ENCODE measurements around the gene CDT1.

The CDT1 gene

GRCh38 chr16:88761830-88762229 lies 41.8 kb upstream of the CDT1 start:
- H3K9me3 ChIP-seq (replicated peaks; ENCODE audit: low read length): no peaks in the 10 kb centered on the region
- peaks cover 49% of the 10 kb centered on the region for H3K4me1 ChIP-seq (ENCODE audit: control insufficient read depth, insufficient read depth, low read length)
- H3K9ac ChIP-seq (ENCODE audit: low read depth, low read length): no peak overlapping the region
- peaks cover 38% of the 10 kb centered on the region for H3K36me3 ChIP-seq (ENCODE audit: insufficient read depth, low read length)
- no peaks in the 10 kb centered on the region for H3K27me3 ChIP-seq (ENCODE audit: control insufficient read depth, insufficient read depth, low read length)
- H3K4me3 ChIP-seq (ENCODE audit: low read length): no peak overlapping the region
- no peak overlapping the region for H3K4me2 ChIP-seq (ENCODE audit: low read length)

DNA sequence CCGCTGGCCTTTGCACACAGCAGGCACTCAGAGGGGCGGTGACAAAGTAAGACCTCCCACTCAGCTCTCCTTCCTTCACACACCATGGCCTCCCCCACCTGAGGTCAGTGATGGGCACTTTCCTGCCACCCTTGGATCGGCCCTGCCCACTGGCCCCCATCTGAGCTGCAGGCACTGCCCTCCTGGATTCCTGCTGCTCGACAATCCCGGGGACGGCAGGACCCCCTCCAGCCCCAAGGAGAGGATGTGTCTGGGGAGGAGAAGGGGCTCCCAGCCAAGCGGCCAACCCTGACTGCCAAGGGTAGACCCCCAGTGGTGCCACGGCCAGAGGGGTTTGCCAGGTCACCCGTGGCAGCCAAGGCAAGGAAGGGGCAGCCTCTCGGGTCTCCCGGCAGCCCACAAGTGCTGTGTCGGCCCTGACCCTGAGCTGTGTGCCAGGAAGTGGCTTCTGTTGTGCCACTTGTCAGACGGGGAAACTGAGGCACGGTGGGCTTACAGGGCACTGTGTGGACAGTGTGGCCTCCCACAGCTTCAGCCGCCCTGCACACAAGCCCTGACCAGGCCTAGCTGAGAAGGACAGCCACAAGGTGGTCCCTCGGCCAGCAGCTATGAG lies 41.2 kb upstream of the CDT1 start:
- Histone ChIP-seq H3K4me3 (ENCODE audit: low read length) (no peak overlapping the region), H3K27me3 (ENCODE audit: control insufficient read depth, insufficient read depth, low read length) (no peaks in the 10 kb centered on the region), H3K4me2 (ENCODE audit: low read length) (no peak overlapping the region), H3K9ac (ENCODE audit: low read depth, low read length) (no peak overlapping the region), H3K36me3 (ENCODE audit: insufficient read depth, low read length) (peaks cover 38% of the 10 kb centered on the region), H3K4me1 (ENCODE audit: control insufficient read depth, insufficient read depth, low read length) (peaks cover 54% of the 10 kb centered on the region), H3K9me3 (replicated peaks; ENCODE audit: low read length) (no peaks in the 10 kb centered on the region)

- H3K9ac ChIP-seq (ENCODE audit: low read depth, low read length): no peak overlapping the region
- peaks cover 58% of the 10 kb centered on the region for H3K4me1 ChIP-seq (ENCODE audit: control insufficient read depth, insufficient read depth, low read length)
- H3K4me2 ChIP-seq (ENCODE audit: low read length): no peak overlapping the region
- peaks cover 37% of the 10 kb centered on the region for H3K36me3 ChIP-seq (ENCODE audit: insufficient read depth, low read length)
- H3K4me3 ChIP-seq (ENCODE audit: low read length): no peak overlapping the region
- no peaks in the 10 kb centered on the region for H3K27me3 ChIP-seq (ENCODE audit: control insufficient read depth, insufficient read depth, low read length)
- no peaks in the 10 kb centered on the region for H3K9me3 ChIP-seq (replicated peaks; ENCODE audit: low read length)
Observed at GRCh38 chr16:88762941-88763340, 40.6 kb upstream of the CDT1 start.

DNA sequence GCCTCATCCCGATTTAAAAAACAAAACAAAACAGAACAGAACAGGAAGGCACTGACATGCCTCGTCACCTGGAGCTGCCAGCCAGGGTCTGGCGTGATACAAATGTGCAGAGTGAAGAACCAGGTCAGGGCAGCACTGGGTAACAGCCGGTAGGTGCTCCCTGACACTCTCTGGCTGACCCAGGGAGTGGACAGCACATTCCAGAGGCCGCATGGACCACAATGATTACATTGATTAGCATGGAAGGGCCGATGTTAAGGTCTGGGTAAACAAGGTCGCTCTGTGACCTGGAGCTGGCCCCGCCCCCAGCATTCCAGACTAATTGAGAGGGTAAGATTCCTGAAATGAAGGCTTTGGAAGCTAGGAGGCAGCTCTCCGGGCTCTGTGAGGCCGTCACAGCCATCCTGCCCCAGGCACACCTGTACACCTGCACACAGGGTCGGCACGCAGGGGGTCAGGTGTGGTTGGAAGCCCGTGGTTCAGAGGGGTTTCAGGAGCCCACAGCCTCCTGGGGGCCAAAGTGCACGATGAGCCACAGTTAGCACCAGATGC lies 40.0 kb upstream of the CDT1 start:
- Histone ChIP-seq H3K9ac (ENCODE audit: low read depth, low read length) (no peak overlapping the region), H3K4me2 (ENCODE audit: low read length) (no peak overlapping the region), H3K27me3 (ENCODE audit: control insufficient read depth, insufficient read depth, low read length) (no peaks in the 10 kb centered on the region), H3K4me1 (ENCODE audit: control insufficient read depth, insufficient read depth, low read length) (peaks cover 58% of the 10 kb centered on the region), H3K9me3 (replicated peaks; ENCODE audit: low read length) (no peaks in the 10 kb centered on the region), H3K4me3 (ENCODE audit: low read length) (no peak overlapping the region), H3K36me3 (ENCODE audit: insufficient read depth, low read length) (peaks cover 30% of the 10 kb centered on the region)

- H3K9ac ChIP-seq (ENCODE audit: low read depth, low read length): no peak overlapping the region
- no peak overlapping the region for H3K4me3 ChIP-seq (ENCODE audit: low read length)
- H3K36me3 ChIP-seq (ENCODE audit: insufficient read depth, low read length): peaks cover 26% of the 10 kb centered on the region
- peaks cover 58% of the 10 kb centered on the region for H3K4me1 ChIP-seq (ENCODE audit: control insufficient read depth, insufficient read depth, low read length)
- H3K4me2 ChIP-seq (ENCODE audit: low read length): no peak overlapping the region
- no peaks in the 10 kb centered on the region for H3K9me3 ChIP-seq (replicated peaks; ENCODE audit: low read length)
- no peaks in the 10 kb centered on the region for H3K27me3 ChIP-seq (ENCODE audit: control insufficient read depth, insufficient read depth, low read length)
Observed at GRCh38 chr16:88764080-88764479, 39.5 kb upstream of the CDT1 start.

DNA sequence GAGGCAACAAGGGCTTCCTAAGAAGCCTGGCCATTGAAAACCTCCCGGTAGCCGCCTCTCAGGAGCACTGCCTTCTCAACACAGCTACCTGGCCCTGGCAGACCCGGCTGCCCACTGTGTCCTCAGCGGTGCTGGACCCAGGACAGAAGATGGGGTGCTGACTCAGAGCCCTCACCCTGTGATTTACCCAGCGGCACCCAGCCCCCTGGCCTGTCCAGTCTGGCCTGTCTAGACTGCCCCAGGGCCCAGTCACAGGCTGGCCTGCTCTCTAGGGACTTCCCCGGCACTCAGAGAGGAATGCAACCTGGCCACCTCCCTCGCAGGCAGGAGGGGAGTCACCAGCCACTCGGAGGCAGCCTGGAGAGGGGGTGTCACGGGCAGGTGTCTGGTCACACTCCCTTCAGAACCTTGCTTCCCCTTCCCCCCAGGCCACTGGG lies 38.7 kb upstream of the CDT1 start:
- Histone ChIP-seq H3K4me3 (ENCODE audit: low read length) (no peak overlapping the region), H3K4me1 (ENCODE audit: control insufficient read depth, insufficient read depth, low read length) (peaks cover 58% of the 10 kb centered on the region), H3K4me2 (ENCODE audit: low read length) (no peak overlapping the region), H3K36me3 (ENCODE audit: insufficient read depth, low read length) (peaks cover 26% of the 10 kb centered on the region), H3K9me3 (replicated peaks; ENCODE audit: low read length) (no peaks in the 10 kb centered on the region), H3K27me3 (ENCODE audit: control insufficient read depth, insufficient read depth, low read length) (no peaks in the 10 kb centered on the region), H3K9ac (ENCODE audit: low read depth, low read length) (no peak overlapping the region)

GRCh38 chr16:88766975-88767374 lies 36.6 kb upstream of the CDT1 start:
- Histone ChIP-seq H3K4me2 (ENCODE audit: low read length) (no peak overlapping the region), H3K9ac (ENCODE audit: low read depth, low read length) (no peak overlapping the region), H3K4me1 (ENCODE audit: control insufficient read depth, insufficient read depth, low read length) (peaks cover 73% of the 10 kb centered on the region), H3K36me3 (ENCODE audit: insufficient read depth, low read length) (peaks cover 20% of the 10 kb centered on the region), H3K27me3 (ENCODE audit: control insufficient read depth, insufficient read depth, low read length) (no peaks in the 10 kb centered on the region), H3K4me3 (ENCODE audit: low read length) (no peak overlapping the region), H3K9me3 (replicated peaks; ENCODE audit: low read length) (no peaks in the 10 kb centered on the region)

GRCh38 chr16:88767546-88768070 lies 36.0 kb upstream of the CDT1 start:
- Histone ChIP-seq H3K4me1 (ENCODE audit: control insufficient read depth, insufficient read depth, low read length) (peaks cover 80% of the 10 kb centered on the region), H3K36me3 (ENCODE audit: insufficient read depth, low read length) (peaks cover 17% of the 10 kb centered on the region), H3K27me3 (ENCODE audit: control insufficient read depth, insufficient read depth, low read length) (no peaks in the 10 kb centered on the region), H3K4me3 (ENCODE audit: low read length) (peak overlapping the region; percentile 6), H3K9me3 (replicated peaks; ENCODE audit: low read length) (no peaks in the 10 kb centered on the region), H3K9ac (ENCODE audit: low read depth, low read length) (peak overlapping the region; percentile 53), H3K4me2 (ENCODE audit: low read length) (peak overlapping the region; percentile 75)

DNA sequence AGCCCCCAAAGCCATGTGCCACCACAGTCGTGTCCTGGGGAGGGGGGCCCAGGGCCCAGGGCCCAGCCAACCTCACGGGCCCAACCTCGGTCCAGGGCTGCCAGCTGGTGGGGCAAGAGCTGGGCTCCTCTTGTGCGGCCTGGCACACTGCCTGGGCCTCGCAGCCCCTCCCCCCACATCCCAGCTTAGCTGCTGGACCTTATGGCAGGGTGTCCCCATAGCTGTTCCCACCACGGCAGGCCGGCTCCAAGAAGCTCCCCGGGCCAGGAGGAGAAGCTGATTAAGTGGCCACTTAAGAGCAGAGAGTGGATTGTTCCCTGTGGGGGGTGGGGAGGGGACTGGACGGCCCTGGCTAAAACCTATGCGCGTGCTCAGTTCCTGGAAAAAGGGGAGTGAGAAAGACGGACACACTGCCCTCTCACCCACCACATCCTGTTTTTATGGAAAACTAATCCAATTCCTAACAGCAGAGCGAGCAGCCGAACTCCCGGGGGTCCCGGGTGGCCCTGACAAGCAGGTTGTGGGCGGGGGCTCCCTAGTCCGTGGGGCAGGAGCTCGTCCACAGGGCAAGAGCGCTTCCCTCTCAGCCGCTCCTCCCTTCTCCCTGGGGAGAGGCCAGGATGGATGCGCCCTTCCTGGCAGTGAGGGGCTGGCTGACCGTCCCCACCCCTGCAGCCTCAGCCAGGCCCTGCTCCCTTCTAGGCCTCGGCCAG lies 35.4 kb upstream of the CDT1 start:
- H3K4me1 ChIP-seq (ENCODE audit: control insufficient read depth, insufficient read depth, low read length): peaks cover 86% of the 10 kb centered on the region

GRCh38 chr16:88769617-88770460 lies 33.8 kb upstream of the CDT1 start:
- Histone ChIP-seq H3K4me2 (ENCODE audit: low read length) (peak overlapping the region; percentile 82), H3K9me3 (replicated peaks; ENCODE audit: low read length) (no peaks in the 10 kb centered on the region), H3K27me3 (ENCODE audit: control insufficient read depth, insufficient read depth, low read length) (no peaks in the 10 kb centered on the region), H3K4me3 (ENCODE audit: low read length) (peak overlapping the region; percentile 56), H3K4me1 (ENCODE audit: control insufficient read depth, insufficient read depth, low read length) (peaks cover 96% of the 10 kb centered on the region), H3K36me3 (ENCODE audit: insufficient read depth, low read length) (peaks cover 7% of the 10 kb centered on the region), H3K9ac (ENCODE audit: low read depth, low read length) (peak overlapping the region; percentile 56)

More for the DNA sequence above, 35.4 kb upstream of the CDT1 start:
- peak overlapping the region; percentile 16 for H3K4me3 ChIP-seq (ENCODE audit: low read length)
- H3K36me3 ChIP-seq (ENCODE audit: insufficient read depth, low read length): peaks cover 16% of the 10 kb centered on the region
- H3K4me2 ChIP-seq (ENCODE audit: low read length): peak overlapping the region; percentile 75
- no peaks in the 10 kb centered on the region for H3K9me3 ChIP-seq (replicated peaks; ENCODE audit: low read length)
- H3K9ac ChIP-seq (ENCODE audit: low read depth, low read length): peak overlapping the region; percentile 53
- no peaks in the 10 kb centered on the region for H3K27me3 ChIP-seq (ENCODE audit: control insufficient read depth, insufficient read depth, low read length)

All from skeletal muscle satellite cell (primary cell).